Left hindlimb (tissue), 1 donor: ENCODE results near the gene FAM184A.

Experiments used
- DNase-seq: peaks from one replicate; pipeline ENCODE4 v3.0.0-alpha.2; 2018

The FAM184A gene

GRCh38 chr6:118952683-118953082 is 125.8 kb downstream of the FAM184A start:
- no peak for DNase-seq

GRCh38 chr6:118945217-118945616 is 133.2 kb downstream of the FAM184A start:
- DNase-seq: no peak

- DNase-seq: no peak
Observed at GRCh38 chr6:118940770-118941169, 137.7 kb downstream of the FAM184A start.

- DNase-seq: no peak
Observed at GRCh38 chr6:118939683-118940082, 138.8 kb downstream of the FAM184A start.

- no peak for DNase-seq
Observed at GRCh38 chr6:118935978-118936703, 142.3 kb downstream of the FAM184A start.

- no peak for DNase-seq
Observed at GRCh38 chr6:118935331-118935668, 143.2 kb downstream of the FAM184A start.

- peak; percentile 92 for DNase-seq
Observed at GRCh38 chr6:118934461-118935330, 143.8 kb downstream of the FAM184A start, which contains the start of gene MCM9. Gene MCM9 (minus strand): TSS chr6:118935159. CDS start chr6:118931723, 3,436 bp downstream.

GRCh38 chr6:118933855-118934460 is 144.5 kb downstream of the FAM184A start:
- no peak for DNase-seq

- no peak for DNase-seq
Observed at GRCh38 chr6:118932421-118932820, 146.0 kb downstream of the FAM184A start.

GRCh38 chr6:118931436-118931835 is 147.0 kb downstream of the FAM184A start:
- DNase-seq: no peak

- DNase-seq: no peak
Observed at GRCh38 chr6:118930680-118931079, 147.8 kb downstream of the FAM184A start.

- DNase-seq: no peak
Observed at GRCh38 chr6:118923035-118923434, 155.4 kb downstream of the FAM184A start.

- no peak for DNase-seq
Observed at GRCh38 chr6:118921084-118921483, 157.4 kb downstream of the FAM184A start.

GRCh38 chr6:118918329-118918725 is 160.1 kb downstream of the FAM184A start:
- DNase-seq: no peak

- DNase-seq: no peak
Observed at GRCh38 chr6:118917546-118918328, 160.7 kb downstream of the FAM184A start.

- no peak for DNase-seq
Observed at GRCh38 chr6:118914598-118914997, 163.9 kb downstream of the FAM184A start.

GRCh38 chr6:118913161-118913560 is 165.3 kb downstream of the FAM184A start:
- no peak for DNase-seq

- no peak for DNase-seq
Observed at GRCh38 chr6:118912646-118913045, 165.8 kb downstream of the FAM184A start.
